Activated naive CD8-positive, alpha-beta T cell (primary cell): Measurements from ENCODE around the gene ROS1.

Experiments
- H3K27ac Mint-ChIP-seq: one replicate; pipeline ENCODE4 v1.8.0; 2021; ENCODE audit warnings: mixed read lengths
- H3K27me3 Mint-ChIP-seq: one replicate; pipeline ENCODE4 v1.8.0; 2021; ENCODE audit warnings: mixed read lengths
- H3K36me3 Mint-ChIP-seq: one replicate; pipeline ENCODE4 v1.8.0; 2021; ENCODE audit warnings: mixed read lengths
- H3K4me1 Mint-ChIP-seq: one replicate; pipeline ENCODE4 v1.8.0; 2021; ENCODE audit warnings: low read depth, mixed read lengths
- H3K4me3 Mint-ChIP-seq: one replicate; pipeline ENCODE4 v1.8.0; 2021; ENCODE audit warnings: mild to moderate bottlenecking, mixed read lengths
- H3K9me3 Mint-ChIP-seq: one replicate; pipeline ENCODE4 v1.8.0; 2021; ENCODE audit warnings: low read depth, mixed read lengths

ROS1 gene

DNA sequence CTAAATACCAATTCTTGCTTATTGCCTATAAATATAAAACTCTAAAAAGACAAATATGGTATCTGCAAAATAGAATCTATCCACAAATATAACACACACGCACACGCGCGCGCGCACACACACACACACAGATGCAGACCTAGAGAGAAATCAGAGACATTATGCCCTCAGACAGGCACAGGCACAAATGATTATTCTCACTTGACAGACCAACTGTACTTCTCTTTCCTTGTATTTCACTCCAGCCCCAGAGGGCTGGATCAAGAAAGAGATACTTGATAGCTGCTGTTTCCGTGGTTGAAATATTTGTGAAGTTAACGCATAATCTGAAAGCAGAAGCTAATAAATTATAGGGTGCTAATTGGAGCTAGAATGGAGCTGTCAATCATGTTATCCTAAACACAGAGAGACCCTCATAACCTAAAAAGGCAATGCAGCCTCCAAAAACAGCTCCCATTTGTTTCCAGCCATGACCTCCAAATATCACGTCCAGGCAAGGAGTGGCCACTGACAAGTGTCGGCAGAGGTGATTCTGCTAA, 148.9 kb downstream of the ROS1 start:
- Mint-ChIP-seq H3K36me3 (no peaks in the 10 kb centered on the region), H3K27ac (no peak overlapping the region), H3K27me3 (peaks cover 29% of the 10 kb centered on the region), H3K9me3 (no peaks in the 10 kb centered on the region), H3K4me3 (no peak overlapping the region), H3K4me1 (no peaks in the 10 kb centered on the region)

DNA sequence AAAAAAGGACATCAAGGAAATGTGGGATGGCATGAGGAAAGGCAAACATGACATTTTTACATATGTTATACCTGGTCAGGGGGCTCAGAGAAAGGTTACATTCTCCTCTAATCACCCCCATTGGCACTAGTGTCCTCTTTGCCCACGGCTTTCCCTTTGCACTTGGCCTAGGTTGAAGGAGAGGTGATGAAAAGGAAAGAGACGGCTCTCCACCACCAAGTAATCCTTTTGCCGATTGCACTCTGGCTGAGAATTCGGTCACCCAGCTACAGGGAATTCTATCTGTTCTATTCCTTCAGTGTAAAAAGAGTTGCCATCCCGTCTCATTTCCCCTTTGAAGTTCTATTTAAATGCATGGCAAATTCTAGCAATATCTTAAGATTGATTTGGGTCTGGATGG, 150.0 kb downstream of the ROS1 start:
- Mint-ChIP-seq H3K4me3 (no peak overlapping the region), H3K36me3 (no peaks in the 10 kb centered on the region), H3K9me3 (no peaks in the 10 kb centered on the region), H3K4me1 (no peaks in the 10 kb centered on the region), H3K27ac (no peak overlapping the region), H3K27me3 (peaks cover 34% of the 10 kb centered on the region)

DNA sequence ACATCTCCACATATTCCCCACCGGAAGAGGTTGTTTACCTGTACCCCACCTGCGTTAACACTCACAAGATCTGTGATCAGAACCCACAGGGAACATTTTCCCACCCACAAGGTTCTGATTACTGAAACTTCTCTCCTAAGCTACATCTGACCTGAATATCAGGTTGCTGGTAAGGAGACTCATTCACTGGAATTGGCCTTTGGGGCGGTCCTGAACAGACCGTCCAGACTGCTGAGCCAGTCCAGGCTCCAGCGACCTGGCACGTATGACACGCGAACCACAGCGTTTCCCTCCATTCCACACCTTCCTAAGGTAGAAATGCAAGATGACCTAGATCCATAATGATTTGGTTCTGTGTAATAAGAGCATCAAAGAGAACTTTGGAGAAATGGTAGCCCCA, 150.5 kb downstream of the ROS1 start:
- Mint-ChIP-seq H3K27ac (no peak overlapping the region), H3K4me3 (no peak overlapping the region), H3K27me3 (peaks cover 32% of the 10 kb centered on the region), H3K9me3 (no peaks in the 10 kb centered on the region), H3K36me3 (no peaks in the 10 kb centered on the region), H3K4me1 (no peaks in the 10 kb centered on the region)

DNA sequence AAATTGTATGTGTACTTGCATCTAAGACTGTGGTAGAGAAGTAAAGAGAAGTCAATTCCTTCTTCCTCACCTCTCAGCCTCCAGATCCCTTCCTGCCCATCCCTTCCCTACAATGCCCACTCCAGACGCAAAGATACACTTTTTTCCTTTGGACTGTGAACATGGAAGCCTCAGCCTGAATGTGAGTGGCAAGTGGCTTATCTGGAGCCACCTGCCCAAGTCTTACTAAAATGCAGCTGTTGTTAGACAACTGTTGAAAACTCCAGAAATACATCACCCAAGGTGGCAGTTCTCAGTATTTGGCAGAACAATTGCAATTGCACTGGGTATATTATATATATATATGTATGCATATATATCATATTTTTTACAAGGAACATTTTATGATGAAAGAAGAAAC, 152.9 kb downstream of the ROS1 start:
- Mint-ChIP-seq H3K4me1 (peaks cover 3% of the 10 kb centered on the region), H3K9me3 (no peaks in the 10 kb centered on the region), H3K27me3 (peaks cover 47% of the 10 kb centered on the region), H3K36me3 (no peaks in the 10 kb centered on the region), H3K4me3 (no peak overlapping the region), H3K27ac (no peak overlapping the region)

DNA sequence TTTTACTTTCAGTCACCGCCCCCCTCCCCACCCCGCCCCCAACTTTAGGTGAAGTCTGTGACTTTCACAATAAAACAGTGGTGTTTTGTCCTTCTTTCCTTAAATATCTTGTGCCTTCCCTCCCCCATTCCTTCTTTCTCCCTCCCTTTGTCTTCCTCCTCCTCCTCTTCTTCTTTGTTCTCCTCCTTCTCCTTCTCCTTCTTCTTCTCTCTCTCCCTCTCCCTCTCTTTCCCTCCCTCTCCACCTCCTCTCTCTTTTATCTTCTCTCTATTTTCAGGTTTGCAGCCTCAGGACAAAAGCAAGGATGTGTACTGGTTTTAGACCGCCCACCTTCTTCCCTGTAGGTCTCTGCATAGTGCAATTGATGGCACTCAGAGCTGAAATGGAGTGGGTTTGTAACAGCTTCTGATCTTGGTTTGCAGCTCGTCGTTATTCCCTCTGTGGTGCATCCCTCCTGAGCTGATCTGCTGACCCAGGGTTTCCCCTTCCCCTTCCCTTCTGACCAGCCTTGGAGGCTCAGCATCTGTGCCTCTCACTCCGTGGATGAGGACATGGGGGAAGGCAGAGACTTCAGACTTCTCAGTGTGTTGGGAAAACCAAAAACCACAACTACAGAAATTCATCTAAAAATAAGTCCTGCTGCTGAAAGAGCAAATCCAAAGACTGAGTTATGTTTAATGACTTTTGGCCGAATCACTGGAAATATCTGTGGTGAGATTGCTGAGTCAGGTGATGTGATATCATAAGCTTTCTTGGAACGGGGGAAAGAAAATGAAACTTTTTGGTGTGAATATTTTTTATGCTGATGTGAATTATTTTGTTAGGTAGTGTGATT, 153.5 kb downstream of the ROS1 start:
- H3K27me3 Mint-ChIP-seq = peaks cover 53% of the 10 kb centered on the region

DNA sequence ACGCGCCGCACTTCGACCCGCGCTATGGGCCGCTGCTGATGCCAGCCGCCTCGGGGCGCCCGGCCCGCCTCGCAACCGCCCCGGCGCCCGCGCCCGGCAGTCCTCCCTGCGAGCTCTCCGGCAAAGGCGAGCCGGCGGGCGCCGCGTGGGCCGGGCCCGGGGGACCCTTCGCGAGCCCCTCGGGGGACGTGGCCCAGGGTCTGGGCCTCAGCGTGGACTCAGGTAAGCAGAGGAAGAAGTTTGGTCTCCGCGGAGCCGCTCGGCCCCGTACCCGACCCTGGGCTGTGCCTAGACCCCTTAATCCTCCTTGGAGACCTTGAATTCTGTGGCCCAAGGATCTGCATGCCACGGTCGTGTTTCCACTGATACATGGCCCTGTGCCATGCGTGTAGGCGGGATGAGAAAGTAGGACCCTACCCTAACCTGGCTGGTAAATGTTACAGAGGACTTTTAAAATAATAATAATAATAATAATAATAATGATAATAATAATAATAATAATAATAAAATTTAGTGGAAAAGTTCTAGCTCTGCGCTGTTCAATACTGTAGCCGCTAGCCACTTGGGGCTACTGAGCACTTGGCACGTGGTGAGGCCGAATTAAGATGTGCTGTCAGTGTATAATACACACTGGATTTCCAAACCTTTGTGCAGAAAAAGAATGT, 154.8 kb downstream of the ROS1 start:
- peaks cover 12% of the 10 kb centered on the region for H3K4me1 Mint-ChIP-seq
- H3K27ac Mint-ChIP-seq = no peak overlapping the region
- no peaks in the 10 kb centered on the region for H3K9me3 Mint-ChIP-seq
- peaks cover 57% of the 10 kb centered on the region for H3K27me3 Mint-ChIP-seq
- H3K4me3 Mint-ChIP-seq = no peak overlapping the region
- H3K36me3 Mint-ChIP-seq = no peaks in the 10 kb centered on the region

More for the DNA sequence above, 153.5 kb downstream of the ROS1 start:
- H3K4me1 Mint-ChIP-seq = peaks cover 3% of the 10 kb centered on the region
- H3K4me3 Mint-ChIP-seq = no peak overlapping the region
- no peak overlapping the region for H3K27ac Mint-ChIP-seq
- H3K9me3 Mint-ChIP-seq = no peaks in the 10 kb centered on the region
- H3K36me3 Mint-ChIP-seq = no peaks in the 10 kb centered on the region

DNA sequence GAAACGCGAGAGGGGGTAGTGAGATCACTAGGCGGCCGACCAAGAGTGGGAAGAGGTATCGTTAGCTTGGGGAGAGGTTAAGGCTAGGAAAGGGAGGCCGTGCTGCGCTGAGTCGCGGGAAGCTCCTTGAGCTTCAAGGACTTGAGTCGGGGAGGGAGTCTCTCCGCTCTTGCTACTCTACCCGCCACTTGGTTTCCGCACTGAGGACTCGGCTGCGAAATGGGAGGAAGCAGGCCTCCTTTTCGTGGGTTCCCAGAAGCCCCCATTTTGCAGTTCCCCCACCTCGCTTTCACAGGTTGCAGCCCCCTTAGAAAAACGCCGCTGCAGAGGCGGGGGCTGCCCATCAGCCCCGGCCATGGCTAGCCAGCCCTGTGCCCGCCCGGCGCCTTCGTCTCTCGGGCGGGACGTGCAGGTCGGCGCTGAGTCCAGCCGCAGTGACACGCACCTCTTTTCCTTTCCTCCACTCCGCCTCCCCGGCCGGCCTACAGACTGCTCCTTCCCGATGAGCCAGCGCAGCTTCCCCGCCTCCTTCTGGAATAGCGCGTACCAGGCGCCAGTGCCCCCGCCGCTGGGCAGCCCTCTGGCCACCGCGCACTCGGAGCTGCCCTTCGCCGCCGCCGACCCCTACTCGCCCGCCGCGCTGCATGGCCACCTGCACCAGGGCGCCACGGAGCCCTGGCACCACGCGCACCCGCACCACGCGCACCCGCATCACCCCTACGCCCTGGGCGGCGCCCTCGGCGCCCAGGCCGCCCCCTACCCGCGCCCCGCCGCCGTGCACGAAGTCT, 155.5 kb downstream of the ROS1 start:
- Mint-ChIP-seq H3K36me3 (no peaks in the 10 kb centered on the region), H3K27ac (no peak overlapping the region), H3K4me1 (peaks cover 14% of the 10 kb centered on the region), H3K4me3 (no peak overlapping the region), H3K9me3 (no peaks in the 10 kb centered on the region), H3K27me3 (peaks cover 53% of the 10 kb centered on the region)

DNA sequence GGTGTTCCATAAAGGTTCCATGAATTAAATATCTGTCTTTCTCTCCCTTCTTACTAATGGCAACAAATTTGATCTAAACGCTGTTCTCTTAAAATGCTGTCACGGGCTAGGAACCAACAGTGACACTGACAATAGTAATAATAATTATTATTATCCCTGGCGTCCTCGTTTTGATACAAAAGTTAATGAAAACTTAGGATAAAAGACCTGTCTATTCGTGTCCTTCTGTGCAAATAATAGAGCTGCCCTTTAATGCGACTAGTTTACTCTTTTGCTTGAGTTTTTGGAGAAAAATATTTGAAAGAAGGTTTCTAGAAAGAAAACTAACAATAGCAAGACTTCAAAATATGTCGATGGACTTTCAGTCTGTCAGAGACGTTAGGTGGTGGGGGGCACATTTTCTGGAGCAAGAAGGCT, 156.1 kb downstream of the ROS1 start:
- peaks cover 19% of the 10 kb centered on the region for H3K4me1 Mint-ChIP-seq
- no peak overlapping the region for H3K27ac Mint-ChIP-seq
- peaks cover 51% of the 10 kb centered on the region for H3K27me3 Mint-ChIP-seq
- H3K4me3 Mint-ChIP-seq = no peak overlapping the region
- no peaks in the 10 kb centered on the region for H3K9me3 Mint-ChIP-seq
- H3K36me3 Mint-ChIP-seq = no peaks in the 10 kb centered on the region

DNA sequence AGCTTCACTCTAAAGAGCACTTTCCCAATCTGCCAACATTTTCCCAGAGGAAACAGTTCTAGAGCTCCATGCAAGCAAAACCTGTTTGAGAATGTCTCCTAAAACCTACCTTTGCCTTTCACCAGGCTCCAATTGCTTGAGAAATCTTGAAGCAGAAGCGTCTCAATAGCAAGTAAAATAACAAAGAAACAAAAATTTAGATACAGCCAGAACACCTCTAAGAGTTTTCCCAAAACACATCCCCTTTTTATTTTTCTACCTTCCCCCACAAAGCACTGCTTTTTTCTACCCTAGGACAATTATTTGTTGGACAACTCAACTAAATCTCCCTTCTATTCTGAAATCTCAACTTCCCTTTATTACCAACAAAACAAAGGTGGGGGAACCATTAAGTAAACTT, 156.8 kb downstream of the ROS1 start:
- Mint-ChIP-seq H3K4me3 (no peak overlapping the region), H3K9me3 (no peaks in the 10 kb centered on the region), H3K36me3 (no peaks in the 10 kb centered on the region), H3K27me3 (peaks cover 55% of the 10 kb centered on the region), H3K4me1 (peaks cover 26% of the 10 kb centered on the region), H3K27ac (no peak overlapping the region)

DNA sequence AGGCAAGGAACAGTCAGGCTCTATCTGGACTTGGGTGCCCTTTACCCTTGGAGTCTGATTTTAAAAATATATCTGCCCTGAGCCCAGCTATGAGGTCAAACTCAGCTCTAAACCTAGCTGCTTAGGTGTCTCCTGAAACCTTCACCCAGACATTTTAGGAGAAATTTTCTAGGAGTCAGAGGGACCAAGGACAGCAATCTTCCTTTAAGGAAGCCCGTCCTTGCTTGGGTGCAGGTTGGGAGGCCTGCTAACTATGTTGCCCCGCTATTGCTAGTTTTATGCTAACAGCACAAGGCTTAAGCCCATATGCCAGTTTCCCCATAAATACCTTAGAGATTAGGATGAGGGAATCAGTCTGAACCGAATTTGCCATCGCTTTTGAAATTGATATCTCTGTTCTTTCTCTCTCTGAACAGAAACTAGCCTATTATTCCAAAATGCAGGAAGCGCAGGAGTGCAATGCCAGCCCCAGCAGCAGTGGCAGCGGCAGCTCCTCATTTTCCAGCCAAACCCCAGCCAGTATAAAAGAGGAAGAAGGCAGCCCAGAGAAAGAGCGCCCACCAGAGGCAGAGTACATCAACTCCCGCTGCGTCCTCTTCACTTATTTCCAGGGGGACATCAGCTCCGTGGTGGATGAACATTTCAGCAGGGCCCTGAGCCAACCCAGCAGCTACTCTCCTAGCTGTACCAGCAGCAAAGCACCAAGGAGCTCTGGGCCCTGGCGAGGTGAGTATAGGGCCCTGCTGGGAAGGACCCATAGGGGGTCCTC, 157.8 kb downstream of the ROS1 start:
- Mint-ChIP-seq H3K36me3 (no peaks in the 10 kb centered on the region), H3K4me3 (no peak overlapping the region), H3K9me3 (no peaks in the 10 kb centered on the region), H3K27ac (no peak overlapping the region), H3K4me1 (peaks cover 27% of the 10 kb centered on the region), H3K27me3 (peaks cover 58% of the 10 kb centered on the region)

DNA sequence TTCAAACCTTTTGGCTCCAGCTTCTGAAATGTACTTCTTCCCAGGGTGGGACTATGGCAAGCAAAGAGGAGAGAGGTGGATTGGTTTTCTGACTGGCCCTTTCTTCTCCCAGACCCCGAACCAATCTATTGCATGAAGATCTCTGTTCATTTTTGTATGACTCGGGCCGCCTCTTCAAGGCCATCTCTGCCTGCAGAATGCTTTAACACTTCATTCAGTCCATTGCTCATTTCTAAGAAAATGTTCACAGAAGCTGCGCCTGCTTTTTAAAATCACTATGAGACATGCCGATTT, 158.7 kb downstream of the ROS1 start:
- Mint-ChIP-seq H3K9me3 (no peaks in the 10 kb centered on the region), H3K36me3 (no peaks in the 10 kb centered on the region), H3K27ac (no peak overlapping the region), H3K4me3 (no peak overlapping the region), H3K4me1 (peaks cover 27% of the 10 kb centered on the region), H3K27me3 (peaks cover 57% of the 10 kb centered on the region)

DNA sequence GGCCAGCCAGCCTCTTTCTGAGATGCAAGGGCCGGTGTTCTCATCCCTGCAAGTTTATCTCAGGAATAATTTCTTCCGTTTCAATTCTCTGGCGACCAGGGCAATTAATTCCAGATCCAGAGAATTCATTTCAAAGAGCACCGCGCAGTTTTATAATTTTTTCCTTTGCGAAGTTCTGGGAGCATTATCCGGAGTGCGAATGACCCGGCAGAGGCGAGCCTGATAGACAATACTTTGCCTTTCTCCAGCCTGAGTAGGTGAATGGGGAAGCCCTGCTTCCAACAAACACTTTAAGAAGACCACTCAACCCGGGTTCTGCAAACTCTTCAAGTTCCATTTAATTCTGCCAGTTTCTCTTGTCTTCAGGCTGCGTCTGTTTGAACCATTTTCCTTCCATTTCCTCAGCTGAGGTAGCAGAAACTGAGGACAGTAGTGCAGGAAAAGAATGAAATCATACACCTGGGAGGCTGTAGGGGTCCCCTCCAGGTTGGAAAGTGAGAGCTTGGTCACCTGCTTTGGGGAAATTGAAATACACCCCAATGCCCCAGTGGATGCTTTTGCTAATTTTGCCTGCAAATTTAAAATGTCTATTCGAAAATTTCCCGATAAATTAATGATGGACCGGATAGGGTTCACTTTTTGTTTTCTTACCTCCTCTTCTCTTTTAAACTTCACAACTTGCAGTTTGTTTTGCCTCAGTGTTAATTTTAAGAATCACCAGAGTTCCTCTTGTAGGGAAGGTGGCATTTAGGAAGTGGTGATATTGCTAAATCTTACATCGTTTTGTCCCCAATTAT, 159.3 kb downstream of the ROS1 start:
- H3K27me3 Mint-ChIP-seq = peaks cover 57% of the 10 kb centered on the region
- peaks cover 27% of the 10 kb centered on the region for H3K4me1 Mint-ChIP-seq
- no peaks in the 10 kb centered on the region for H3K36me3 Mint-ChIP-seq
- H3K9me3 Mint-ChIP-seq = no peaks in the 10 kb centered on the region
- H3K4me3 Mint-ChIP-seq = no peak overlapping the region
- H3K27ac Mint-ChIP-seq = no peak overlapping the region

DNA sequence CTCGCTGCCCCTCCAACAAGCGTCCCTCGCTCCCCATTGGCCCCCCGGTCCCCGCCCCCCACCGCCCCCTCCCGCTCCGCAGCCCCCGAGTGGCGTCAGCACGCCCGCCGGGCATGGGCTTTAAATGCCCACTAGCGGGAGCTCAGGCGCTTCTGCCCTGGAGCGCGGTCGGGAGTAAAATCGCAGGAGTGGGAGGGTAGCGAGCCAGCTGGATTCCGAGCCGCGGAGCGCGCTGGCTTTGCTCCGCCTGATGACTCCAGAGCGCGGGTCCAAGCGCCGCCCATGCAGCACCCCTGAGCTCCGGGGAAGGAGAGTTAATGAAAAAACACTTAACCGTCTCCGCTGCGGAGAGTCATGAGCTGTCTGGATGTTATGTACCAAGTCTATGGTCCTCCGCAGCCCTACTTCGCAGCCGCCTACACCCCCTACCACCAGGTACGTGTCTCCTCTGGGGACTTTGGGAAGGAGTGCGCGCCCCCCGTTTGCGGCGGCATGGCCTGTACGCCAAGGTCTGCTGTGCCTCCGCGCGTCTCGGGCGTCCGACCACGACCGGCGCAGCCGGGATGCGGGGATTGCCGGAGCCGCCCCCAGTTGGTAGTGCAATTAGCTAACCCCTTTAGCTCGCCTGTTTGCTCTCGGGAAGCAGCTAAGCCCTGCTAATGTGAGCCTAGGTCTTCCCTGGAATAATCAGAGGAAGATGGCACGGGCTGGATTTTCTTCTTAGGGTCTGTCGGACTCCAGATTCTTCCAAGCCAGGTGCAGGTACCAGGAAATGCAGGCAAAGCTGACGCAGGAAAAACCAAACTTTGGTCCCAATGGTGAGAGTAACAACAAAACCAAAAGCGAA, 160.1 kb downstream of the ROS1 start, which contains the start of gene VGLL2:
Gene VGLL2 (plus strand): TSS at position 149 of the 847 bp plus-strand sequence. CDS start 206 bp downstream, at position 355.
- Mint-ChIP-seq H3K27me3 (peaks cover 56% of the 10 kb centered on the region), H3K27ac (no peak within 1 kb of the TSS), H3K36me3 (no peaks in the 10 kb centered on the region), H3K9me3 (no peaks in the 10 kb centered on the region), H3K4me1 (peaks cover 27% of the 10 kb centered on the region), H3K4me3 (peak within 1 kb of the TSS; percentile 70)
